SW 1271 (cell line): ENCODE data around the gene MADD.
A peak's percentile ranks its signal among the peaks of the same experiment; 100 is the strongest.

Experiments
- DNase-seq, 2 experiments: peaks; one replicate each; lab custom pipeline; 2025; lab: John Stamatoyannopoulos, UW

Gene MADD

DNA sequence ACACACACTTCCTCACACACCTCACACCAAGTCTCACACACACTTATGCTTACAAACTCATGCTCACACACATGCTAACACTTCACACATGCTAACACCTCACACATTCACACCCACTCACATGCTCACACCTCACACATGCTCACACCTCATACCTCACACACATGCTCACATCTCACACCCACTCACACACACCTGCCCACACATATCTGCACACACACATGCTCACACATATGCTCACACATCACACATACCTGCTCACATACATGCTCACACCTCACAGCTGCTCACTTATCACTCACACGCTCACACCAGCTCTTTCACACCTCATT lies 87.0 kb downstream of the MADD start:
- DNase-seq: no peak

GRCh38 chr11:47357985-47358730 lies 88.2 kb downstream of the MADD start:
- DNase-seq: no peak

GRCh38 chr11:47358731-47359051 lies 88.8 kb downstream of the MADD start:
- DNase-seq: no peak

DNA sequence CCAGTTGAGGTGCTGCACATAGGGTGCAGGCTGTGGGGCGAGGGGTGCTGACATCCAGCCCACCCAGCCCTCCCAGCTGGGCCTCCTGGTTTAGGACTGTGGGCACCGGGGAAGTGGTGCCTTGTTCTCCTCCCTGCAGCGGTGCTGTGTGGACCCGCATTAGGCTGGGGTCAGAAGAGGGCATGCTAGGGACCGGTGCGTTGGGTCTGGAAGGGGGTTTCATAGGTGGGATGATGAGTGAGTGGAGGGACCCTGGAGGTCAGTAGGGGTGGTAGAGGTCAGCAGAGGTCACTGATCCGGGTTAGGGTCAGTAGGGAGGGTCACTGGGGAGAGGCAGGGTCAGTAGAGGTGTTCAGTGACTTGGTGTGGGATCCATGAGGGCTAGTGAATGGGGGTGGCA lies 89.2 kb downstream of the MADD start:
- DNase-seq: no peak

DNA sequence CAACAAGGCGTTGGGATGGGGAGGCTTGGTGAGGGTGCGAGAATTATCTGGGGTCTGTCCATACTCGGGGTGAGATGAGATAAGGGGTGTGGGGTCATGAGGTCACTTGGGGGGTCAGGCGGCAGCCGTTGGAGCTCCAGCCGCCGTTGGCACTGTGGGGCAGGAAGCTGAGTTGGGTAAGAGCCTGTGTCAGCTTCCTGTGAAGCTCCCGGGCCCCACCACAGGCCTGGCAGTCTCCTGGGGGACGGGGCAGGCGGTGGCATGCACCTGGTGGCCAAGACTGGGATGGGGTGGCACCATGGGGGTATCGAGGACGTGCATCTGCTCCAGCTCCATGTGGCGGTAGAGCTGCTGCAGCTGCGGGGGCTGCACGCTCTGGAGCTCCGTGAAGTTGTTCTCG lies 89.7 kb downstream of the MADD start:
- no peak for DNase-seq

- DNase-seq: no peak
These were observed 90.4 kb downstream of the MADD start for GRCh38 chr11:47360341-47360740.

DNA sequence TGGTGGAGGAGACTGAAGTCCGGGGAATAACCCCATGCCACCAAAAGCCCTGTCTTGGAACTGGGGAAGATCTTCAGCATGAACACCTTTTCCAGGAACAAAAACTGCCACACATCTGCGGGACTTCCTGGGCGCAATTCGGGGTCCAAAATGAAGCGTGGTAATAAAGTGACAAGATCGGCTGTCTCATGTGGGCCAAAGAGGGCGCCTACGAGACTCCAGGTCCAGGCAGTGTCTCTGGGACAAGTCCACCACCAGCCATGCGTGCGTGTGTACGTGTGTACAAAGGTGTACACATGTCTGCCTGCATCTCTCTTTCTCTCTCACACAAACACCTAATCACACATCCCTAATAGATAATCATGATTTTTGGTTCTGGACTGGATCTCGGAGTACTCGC lies 91.5 kb downstream of the MADD start:
- DNase-seq: no peak

DNA sequence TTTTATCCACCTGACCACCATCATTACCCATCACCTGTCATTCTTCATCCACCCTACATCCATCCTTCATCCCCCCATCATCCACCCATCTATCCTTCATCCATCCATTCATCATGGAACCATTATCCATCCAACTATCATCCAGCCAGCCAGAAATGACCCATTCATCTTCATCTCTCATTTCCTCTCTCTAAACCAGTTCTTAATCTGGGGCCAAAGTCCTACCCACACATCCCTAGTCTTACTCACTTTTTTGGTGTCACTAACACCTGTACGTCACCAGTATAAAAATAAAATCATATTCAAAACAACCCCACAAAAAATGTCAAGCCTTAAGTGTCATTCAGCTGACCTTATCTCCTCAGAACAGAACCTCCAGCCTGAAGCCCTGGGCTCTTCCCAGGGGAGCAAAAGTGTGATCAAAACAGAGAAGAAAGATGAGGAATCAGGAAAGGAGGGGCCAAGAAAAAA lies 96.1 kb downstream of the MADD start:
- no peak for DNase-seq

- DNase-seq: no peak
These were observed 99.7 kb downstream of the MADD start for GRCh38 chr11:47369676-47370075.

- no peak for DNase-seq
These were observed 102.5 kb downstream of the MADD start for GRCh38 chr11:47372422-47372821.

- DNase-seq: peak; percentile 33 to 48
These were observed 104.2 kb downstream of the MADD start for GRCh38 chr11:47373876-47374719.

DNA sequence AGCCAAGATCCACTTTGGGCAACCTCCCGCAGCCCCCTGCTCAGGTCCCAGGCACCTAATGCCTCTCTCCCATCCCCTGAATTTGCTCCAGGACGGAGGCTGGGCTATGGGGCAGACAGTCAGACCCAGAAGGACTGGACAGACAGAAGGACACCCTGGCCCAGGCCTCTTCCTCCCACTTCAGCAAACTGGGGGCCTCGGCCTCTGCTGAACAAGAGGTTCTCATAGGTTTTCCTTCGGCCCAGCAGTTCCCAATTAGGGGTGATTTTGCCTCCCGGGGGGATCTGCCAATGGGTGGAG lies 104.7 kb downstream of the MADD start:
- no peak for DNase-seq

DNA sequence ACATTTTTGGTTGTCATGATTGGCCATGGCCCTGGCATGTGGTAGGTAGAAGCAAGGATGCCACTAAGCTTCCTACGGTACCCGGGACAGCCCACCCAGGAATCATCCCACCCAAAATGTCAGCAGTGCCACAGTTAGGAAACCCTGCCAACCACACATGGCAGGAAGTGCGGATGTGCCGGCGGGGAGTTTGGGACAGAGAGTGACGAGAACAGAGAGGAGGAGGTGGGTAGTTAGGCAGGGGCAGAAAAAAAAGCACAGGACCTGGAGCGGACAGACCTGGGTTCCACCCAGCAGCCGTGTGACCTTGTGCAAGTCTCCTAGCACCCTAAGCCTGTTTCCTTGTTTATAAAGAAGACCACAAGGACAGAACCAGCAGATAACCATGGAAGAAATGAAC lies 105.1 kb downstream of the MADD start:
- no peak for DNase-seq

DNA sequence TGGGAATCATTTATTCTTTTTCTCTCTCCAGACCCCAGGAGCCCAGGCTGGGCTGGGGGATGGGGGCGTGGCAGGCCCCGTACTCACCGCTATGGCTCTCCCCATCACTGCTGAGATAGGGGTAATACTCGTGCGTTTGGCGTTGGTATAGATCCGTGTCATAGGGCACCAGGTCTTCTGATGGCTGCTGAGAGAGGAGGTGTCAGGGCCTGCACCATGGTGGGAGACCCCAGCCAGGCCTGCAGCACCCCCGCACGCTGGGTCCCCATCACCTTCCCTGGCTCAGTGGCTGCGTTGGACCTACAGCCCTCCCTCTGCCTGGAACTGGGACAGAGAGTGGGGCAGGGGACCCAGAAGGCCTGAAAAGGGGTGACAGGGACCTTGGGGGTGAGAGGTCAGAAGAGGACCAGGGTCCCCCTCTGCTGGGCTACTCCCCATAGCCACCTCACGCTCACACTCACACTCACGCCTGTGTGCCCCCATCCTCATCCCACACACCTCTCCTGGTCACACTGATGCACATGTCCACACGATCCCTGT lies 105.7 kb downstream of the MADD start:
- no peak for DNase-seq

DNA sequence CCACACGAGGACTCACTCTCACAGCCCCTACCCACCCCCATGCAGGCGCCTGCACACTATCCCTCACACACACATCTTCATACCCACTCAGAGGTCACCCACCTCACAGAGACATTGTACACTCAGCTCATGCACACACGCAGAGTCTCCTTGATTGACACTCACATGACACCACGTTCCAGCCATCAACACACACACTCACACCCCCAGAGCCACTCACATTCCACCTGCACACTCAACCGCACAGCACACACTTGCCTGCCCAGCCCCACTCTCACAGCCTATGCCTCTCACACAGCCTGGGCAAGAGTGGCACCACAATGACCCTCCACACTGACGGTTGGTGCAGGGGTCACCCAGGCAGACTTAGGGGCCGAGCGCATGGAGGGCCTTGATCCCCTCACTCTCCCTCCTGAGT lies 106.2 kb downstream of the MADD start:
- no peak for DNase-seq

- DNase-seq: no peak
These were observed 106.8 kb downstream of the MADD start for GRCh38 chr11:47376525-47377371.

GRCh38 chr11:47377571-47378009 lies 107.7 kb downstream of the MADD start:
- DNase-seq: no peak

- no peak for DNase-seq
These were observed 108.3 kb downstream of the MADD start, which contains the start of gene SPI1 for GRCh38 chr11:47378010-47378835. TSS of gene SPI1 (minus strand) at chr11:47378547. CDS start at chr11:47378353, 194 bp downstream.

GRCh38 chr11:47378836-47379170 lies 108.9 kb downstream of the MADD start:
- no peak for DNase-seq

DNA sequence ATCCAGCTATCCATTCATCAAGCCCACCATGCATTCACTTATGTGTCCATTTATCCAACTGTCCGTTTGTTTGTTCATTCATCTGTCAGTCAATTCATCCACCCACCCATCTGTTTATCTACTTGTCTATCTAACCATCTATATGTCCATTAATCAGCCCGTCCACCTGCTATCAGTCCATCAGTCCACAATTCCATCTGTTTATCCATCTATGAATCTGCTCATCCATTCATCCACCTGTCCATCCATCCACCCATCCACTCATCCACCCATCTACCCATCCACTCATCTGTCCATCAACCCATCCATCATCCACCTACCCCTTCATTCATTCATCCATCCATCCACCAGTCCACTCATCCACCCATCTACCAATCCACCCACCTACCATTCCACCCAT lies 109.4 kb downstream of the MADD start:
- no peak for DNase-seq
